Measurements from ENCODE around the gene RPTOR.

RPTOR gene

DNA sequence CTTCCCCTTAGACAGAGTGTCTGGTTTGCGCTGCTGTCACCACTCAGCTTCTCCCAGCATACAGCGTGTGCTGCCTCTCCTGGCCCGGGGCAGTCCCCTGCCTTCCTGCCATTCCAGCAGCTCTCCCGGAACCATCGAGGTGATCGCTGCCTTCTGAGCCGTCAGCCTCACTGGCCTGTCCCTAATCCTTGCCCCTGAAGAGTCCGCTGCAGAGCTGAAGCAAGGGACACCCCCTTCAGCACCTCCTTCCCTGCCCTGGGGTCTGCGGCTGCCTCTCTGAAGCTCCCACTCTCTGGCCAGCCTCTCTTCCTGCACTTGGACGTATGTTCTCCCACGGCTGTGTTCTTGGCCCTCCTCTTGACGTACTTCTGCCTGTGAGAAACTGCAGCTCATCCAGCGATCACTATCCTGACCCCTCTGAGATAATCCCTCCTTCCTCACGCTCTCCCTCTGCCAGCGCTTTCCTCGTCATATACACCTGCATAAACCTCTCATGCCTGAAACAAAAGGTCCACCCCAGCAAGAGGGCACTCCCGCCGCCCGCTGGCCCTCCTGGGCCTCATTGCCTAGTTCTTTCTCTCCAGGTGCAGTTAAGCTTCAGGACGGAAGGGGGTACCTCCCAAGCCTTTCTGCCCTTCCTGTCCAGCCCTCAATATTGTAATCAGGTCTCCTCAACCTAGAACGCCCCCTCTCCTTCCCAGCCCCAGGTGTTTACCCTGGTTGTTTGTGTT, 226.4 kb downstream of the RPTOR start:
- H3K36me3 ChIP-seq (ENCODE audit: control insufficient read depth in 2 of 2, insufficient read depth in 1 of 2, low read length in 2 of 2) = peaks cover 0 to 15% of the 10 kb centered on the region in 2 experiments; a peak in 2 of 3 replicates
- CTCF ChIA-PET = no interaction called here
- no peak overlapping the region for H3K4me3 ChIP-seq (ENCODE audit: low read depth, low read length)
- H3K9me3 ChIP-seq (ENCODE audit: control insufficient read depth, insufficient read depth, low read depth, low read length) = no peaks in the 10 kb centered on the region
- POLR2A ChIA-PET = interaction anchor here (1.4 kb wide), 1 partner anchor 11 kb away, joined by 3 read pairs; no protein-coding TSS in a partner anchor
- no peak overlapping the region for H3K27ac ChIP-seq (ENCODE audit: extremely low read depth, low read depth, low read length)
- no peaks in the 10 kb centered on the region for H3K4me1 ChIP-seq (ENCODE audit: control insufficient read depth, insufficient read depth, low read length)
- TF ChIP-seq ZNF133 (tag by site-specific recombination; IDR thresholded peaks at IDR 0.05) = peak; percentile 95
- no peak for TF ChIP-seq ZNF670 (tag by site-specific recombination; IDR thresholded peaks at IDR 0.05; ENCODE audit: low read depth)

- Histone ChIP-seq H3K9me3 (ENCODE audit: control insufficient read depth, insufficient read depth, low read depth, low read length) (no peaks in the 10 kb centered on the region), H3K4me1 (ENCODE audit: control insufficient read depth, insufficient read depth, low read length) (no peaks in the 10 kb centered on the region), H3K27ac (ENCODE audit: extremely low read depth, low read depth, low read length) (no peak overlapping the region), H3K4me3 (ENCODE audit: low read depth, low read length) (no peak overlapping the region), H3K36me3 (ENCODE audit: control insufficient read depth in 2 of 2, insufficient read depth in 1 of 2, low read length in 2 of 2) (peaks cover 0 to 11% of the 10 kb centered on the region in 2 experiments; a peak in 1 of 3 replicates)
- ChIA-PET POLR2A (no interaction called here), CTCF (no interaction called here)
- TF ChIP-seq, protein P1, sequence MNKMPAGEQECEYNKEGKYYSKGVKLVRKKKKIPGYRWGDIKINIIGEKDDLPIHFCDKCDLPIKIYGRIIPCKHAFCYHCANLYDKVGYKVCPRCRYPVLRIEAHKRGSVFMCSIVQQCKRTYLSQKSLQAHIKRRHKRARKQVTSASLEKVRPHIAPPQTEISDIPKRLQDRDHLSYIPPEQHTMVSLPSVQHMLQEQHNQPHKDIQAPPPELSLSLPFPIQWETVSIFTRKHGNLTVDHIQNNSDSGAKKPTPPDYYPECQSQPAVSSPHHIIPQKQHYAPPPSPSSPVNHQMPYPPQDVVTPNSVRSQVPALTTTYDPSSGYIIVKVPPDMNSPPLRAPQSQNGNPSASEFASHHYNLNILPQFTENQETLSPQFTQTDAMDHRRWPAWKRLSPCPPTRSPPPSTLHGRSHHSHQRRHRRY (tag by site-specific recombination; IDR thresholded peaks at IDR 0.05) = no peak
- no peak for TF ChIP-seq ZNF426 (tag by site-specific recombination; IDR thresholded peaks at IDR 0.05)
Measured at GRCh38 chr17:80771612-80772005, 227.0 kb downstream of the RPTOR start.

- Histone ChIP-seq H3K36me3 (ENCODE audit: control insufficient read depth in 2 of 2, insufficient read depth in 1 of 2, low read length in 2 of 2) (peaks cover 0 to 11% of the 10 kb centered on the region in 2 experiments; a peak in 1 of 3 replicates), H3K9me3 (ENCODE audit: control insufficient read depth, insufficient read depth, low read depth, low read length) (no peaks in the 10 kb centered on the region), H3K4me3 (ENCODE audit: low read depth, low read length) (no peak overlapping the region), H3K4me1 (ENCODE audit: control insufficient read depth, insufficient read depth, low read length) (no peaks in the 10 kb centered on the region), H3K27ac (ENCODE audit: extremely low read depth, low read depth, low read length) (no peak overlapping the region)
- TF ChIP-seq ZSCAN30 (tag by site-specific recombination; IDR thresholded peaks at IDR 0.05) (no peak), ZNF555 (tag by site-specific recombination; conservative IDR thresholded peaks at IDR 0.05) (no peak), ZBTB48 (tag by site-specific recombination; IDR thresholded peaks at IDR 0.05) (no peak), ZNF521 (tag by site-specific recombination; IDR thresholded peaks at IDR 0.05) (no peak), ZNF37A (tag by site-specific recombination; IDR thresholded peaks at IDR 0.05) (no peak), ZNF335 (tag by site-specific recombination; conservative IDR thresholded peaks at IDR 0.05) (no peak), ZNF664 (tag by site-specific recombination; IDR thresholded peaks at IDR 0.05) (no peak), ZNF654 (tag by site-specific recombination; IDR thresholded peaks at IDR 0.05; ENCODE audit: low read depth) (no peak), ZNF239 (tag by site-specific recombination; IDR thresholded peaks at IDR 0.05) (no peak), SP7 (tag by site-specific recombination; IDR thresholded peaks at IDR 0.05) (no peak), ZNF114 (tag by site-specific recombination; IDR thresholded peaks at IDR 0.05) (no peak), SALL2 (tag by site-specific recombination; IDR thresholded peaks at IDR 0.05; ENCODE audit: borderline replicate concordance) (no peak), ZNF426 (tag by site-specific recombination; IDR thresholded peaks at IDR 0.05) (no peak)
- ChIA-PET POLR2A (no interaction called here), CTCF (no interaction called here)
Measured at GRCh38 chr17:80772906-80773242, 228.2 kb downstream of the RPTOR start.

- peaks cover 0 to 15% of the 10 kb centered on the region in 2 experiments; a peak in 1 of 3 replicates for H3K36me3 ChIP-seq (ENCODE audit: control insufficient read depth in 2 of 2, insufficient read depth in 1 of 2, low read length in 2 of 2)
- H3K9me3 ChIP-seq (ENCODE audit: control insufficient read depth, insufficient read depth, low read depth, low read length) = no peaks in the 10 kb centered on the region
- ChIA-PET POLR2A (no interaction called here), CTCF (interaction anchor here (0.5 kb wide), 1 partner anchor 43 kb away, joined by 3 read pairs; no protein-coding TSS in a partner anchor)
- H3K4me1 ChIP-seq (ENCODE audit: control insufficient read depth, insufficient read depth, low read length) = no peaks in the 10 kb centered on the region
- H3K4me3 ChIP-seq (ENCODE audit: low read depth, low read length) = no peak overlapping the region
- no peak overlapping the region for H3K27ac ChIP-seq (ENCODE audit: extremely low read depth, low read depth, low read length)
- TF ChIP-seq MZF1 (tag by site-specific recombination; IDR thresholded peaks at IDR 0.05; ENCODE audit: borderline replicate concordance) (no peak), ZNF555 (tag by site-specific recombination; conservative IDR thresholded peaks at IDR 0.05) (no peak), ZSCAN30 (tag by site-specific recombination; IDR thresholded peaks at IDR 0.05) (no peak), TCF7L2 (IDR thresholded peaks at IDR 0.05; ENCODE audit: borderline replicate concordance, low read depth, low read length) (no peak), ZNF132 (tag by site-specific recombination; IDR thresholded peaks at IDR 0.05; ENCODE audit: borderline replicate concordance) (no peak), PRDM6 (tag by site-specific recombination; IDR thresholded peaks at IDR 0.05) (no peak), SP7 (tag by site-specific recombination; IDR thresholded peaks at IDR 0.05) (no peak)
- TF ChIP-seq, protein P2, sequence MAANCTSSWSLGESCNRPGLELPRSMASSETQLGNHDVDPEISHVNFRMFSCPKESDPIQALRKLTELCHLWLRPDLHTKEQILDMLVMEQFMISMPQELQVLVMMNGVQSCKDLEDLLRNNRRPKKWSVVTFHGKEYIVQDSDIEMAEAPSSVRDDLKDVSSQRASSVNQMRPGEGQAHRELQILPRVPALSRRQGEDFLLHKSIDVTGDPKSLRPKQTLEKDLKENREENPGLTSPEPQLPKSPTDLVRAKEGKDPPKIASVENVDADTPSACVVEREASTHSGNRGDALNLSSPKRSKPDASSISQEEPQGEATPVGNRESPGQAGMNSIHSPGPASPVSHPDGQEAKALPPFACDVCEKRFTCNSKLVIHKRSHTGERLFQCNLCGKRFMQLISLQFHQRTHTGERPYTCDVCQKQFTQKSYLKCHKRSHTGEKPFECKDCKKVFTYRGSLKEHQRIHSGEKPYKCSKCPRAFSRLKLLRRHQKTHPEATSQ (tag by site-specific recombination; IDR thresholded peaks at IDR 0.05) = no peak
Measured at GRCh38 chr17:80773243-80773991, 228.8 kb downstream of the RPTOR start.
